Spinal cord (tissue), 4 donors: ENCODE measurements around the gene TRIM21. TPM values are rescaled to one million over a fixed set of nuclear protein-coding genes. Genes with fewer than 3 reads are reported as not detected.

ENCODE experiments used
- polyA plus RNA-seq, 2 donors: library from polyadenylated mRNA; unstranded; fragments of 120-200 nt; gene quantifications; one replicate each; pipeline ENCODE4 v1.2.1, GENCODE V29; 2013; ENCODE audit not compliant: insufficient read length in 2 of 2
- total RNA-seq, 2 donors: library from RNA; depleted of rRNA in 1 of 2; stranded (reverse); fragments of 120-200 nt in 1 of 2; fragments of >200 nt in 1 of 2; gene quantifications; one replicate each; pipeline versions ENCODE4 v1.2.3 to v1.2.4, GENCODE V29; 2013 to 2014

TRIM21 gene
- total and polyA plus RNA-seq, 4 donors, result 6.9 to 28.2 (median 8.9) TPM

Other genes starting within 250 kb of the TRIM21 start
- gene OR52B4, start 25.3 kb downstream of the TRIM21 start, total RNA-seq, result not detected
- not detected for gene OR52B4, start 25.3 kb downstream of the TRIM21 start, polyA plus RNA-seq
- gene OR52K2, start 55.6 kb upstream of the TRIM21 start, total RNA-seq, result under 1 TPM in 1 of 2 donors, not detected in 1; 0.30 TPM
- gene OR52K2, start 55.6 kb upstream of the TRIM21 start, polyA plus RNA-seq, result not detected
- gene OR52K1, start 88.9 kb upstream of the TRIM21 start, total RNA-seq, result under 1 TPM; under 0.01 to 0.06 TPM
- gene OR52K1, start 88.9 kb upstream of the TRIM21 start, polyA plus RNA-seq, result under 1 TPM; 0.11 to 0.35 TPM
- gene OR52M1, start 151.5 kb upstream of the TRIM21 start, total RNA-seq, result not detected
- gene OR52M1, start 151.5 kb upstream of the TRIM21 start, polyA plus RNA-seq, result not detected
- not detected for gene OR52I2, start 188.0 kb upstream of the TRIM21 start, total RNA-seq
- gene OR52I2, start 188.0 kb upstream of the TRIM21 start, polyA plus RNA-seq, result not detected
- not detected for gene OR52I1, start 200.3 kb upstream of the TRIM21 start, total RNA-seq
- gene OR52I1, start 200.3 kb upstream of the TRIM21 start, polyA plus RNA-seq, result under 1 TPM in 1 of 2 donors, not detected in 1; 0.08 TPM
- 10 to 100 TPM; 11.3 to 15.5 TPM for gene TRIM68, start 214.5 kb upstream of the TRIM21 start, total RNA-seq
- gene TRIM68, start 214.5 kb upstream of the TRIM21 start, polyA plus RNA-seq, result 10 to 100 TPM; 14.0 to 16.3 TPM
- gene OR51D1, start 243.8 kb upstream of the TRIM21 start, total RNA-seq, result not detected
- gene OR51D1, start 243.8 kb upstream of the TRIM21 start, polyA plus RNA-seq, result not detected